Measurements from ENCODE around the gene RRP1. TPM values are rescaled to one million over a fixed set of nuclear protein-coding genes. Genes with fewer than 3 reads are reported as not detected.

The RRP1 gene
- total RNA-seq, 2 donors from 2014 or later, result 21.3 to 34.3 TPM

GRCh38 chr21:43848771-43849170 lies 59.4 kb downstream of the RRP1 start:
- Histone ChIP-seq H3K36me3 (no peaks in the 10 kb centered on the region), H3K4me1 (ENCODE audit: control insufficient read depth in 1 of 2, low read depth in 2 of 2) (no peaks in the 10 kb centered on the region), H3K27ac (no peak overlapping the region), H3K9me3 (no peaks in the 10 kb centered on the region), H3K4me3 (no peak overlapping the region), H3K27me3 (replicated peaks; ENCODE audit: insufficient read depth) (no peaks in the 10 kb centered on the region)
- DNase-seq (ENCODE audit: low spot score) (no peak), ATAC-seq (ENCODE audit: insufficient number of reproducible peaks, low FRiP score, low read depth) (no peak)
- TF ChIP-seq CTCF (IDR thresholded peaks at IDR 0.05), result no peak

- Histone ChIP-seq H3K4me3 (no peak overlapping the region), H3K36me3 (no peaks in the 10 kb centered on the region), H3K27me3 (replicated peaks; ENCODE audit: insufficient read depth) (no peaks in the 10 kb centered on the region), H3K27ac (no peak overlapping the region), H3K4me1 (ENCODE audit: control insufficient read depth in 1 of 2, low read depth in 2 of 2) (no peaks in the 10 kb centered on the region), H3K9me3 (no peaks in the 10 kb centered on the region)
- no peak for TF ChIP-seq CTCF (IDR thresholded peaks at IDR 0.05)
- DNase-seq (ENCODE audit: low spot score), result no peak
- ATAC-seq (ENCODE audit: insufficient number of reproducible peaks, low FRiP score, low read depth), result no peak
These were observed 60.3 kb downstream of the RRP1 start for GRCh38 chr21:43849532-43850299.

- Histone ChIP-seq H3K4me1 (ENCODE audit: control insufficient read depth in 1 of 2, low read depth in 2 of 2) (no peaks in the 10 kb centered on the region), H3K27me3 (replicated peaks; ENCODE audit: insufficient read depth) (no peaks in the 10 kb centered on the region), H3K36me3 (no peaks in the 10 kb centered on the region), H3K27ac (no peak overlapping the region), H3K4me3 (no peak overlapping the region), H3K9me3 (no peaks in the 10 kb centered on the region)
- DNase-seq (ENCODE audit: low spot score) (no peak), ATAC-seq (ENCODE audit: insufficient number of reproducible peaks, low FRiP score, low read depth) (no peak)
- TF ChIP-seq CTCF (IDR thresholded peaks at IDR 0.05), result no peak
These were observed 61.4 kb downstream of the RRP1 start for GRCh38 chr21:43850728-43851295.

GRCh38 chr21:43851593-43851992 lies 62.2 kb downstream of the RRP1 start:
- no peak overlapping the region for H3K4me3 ChIP-seq
- no peak for TF ChIP-seq CTCF (IDR thresholded peaks at IDR 0.05)
- DNase-seq (ENCODE audit: low spot score) (no peak), ATAC-seq (ENCODE audit: insufficient number of reproducible peaks, low FRiP score, low read depth) (no peak)
- no peaks in the 10 kb centered on the region for H3K4me1 ChIP-seq (ENCODE audit: control insufficient read depth in 1 of 2, low read depth in 2 of 2)
- no peaks in the 10 kb centered on the region for H3K36me3 ChIP-seq
- no peaks in the 10 kb centered on the region for H3K27me3 ChIP-seq (replicated peaks; ENCODE audit: insufficient read depth)
- no peaks in the 10 kb centered on the region for H3K9me3 ChIP-seq
- H3K27ac ChIP-seq, result no peak overlapping the region

- no peaks in the 10 kb centered on the region for H3K27me3 ChIP-seq (replicated peaks; ENCODE audit: insufficient read depth)
- ATAC-seq (ENCODE audit: insufficient number of reproducible peaks, low FRiP score, low read depth) (no peak), DNase-seq (ENCODE audit: low spot score) (no peak)
- no peaks in the 10 kb centered on the region for H3K4me1 ChIP-seq (ENCODE audit: control insufficient read depth in 1 of 2, low read depth in 2 of 2)
- no peaks in the 10 kb centered on the region for H3K9me3 ChIP-seq
- no peak overlapping the region for H3K27ac ChIP-seq
- no peak for TF ChIP-seq CTCF (IDR thresholded peaks at IDR 0.05)
- H3K36me3 ChIP-seq, result no peaks in the 10 kb centered on the region
- no peak overlapping the region for H3K4me3 ChIP-seq
These were observed 64.7 kb downstream of the RRP1 start for GRCh38 chr21:43853851-43854772.
